Measurements from ENCODE around the gene STARD7.

Gene STARD7

GRCh38 chr2:96159084-96159830 is 49.4 kb downstream of the STARD7 start:
- Histone ChIP-seq H3K4me2 (ENCODE audit: low read length) (peak overlapping the region; percentile 1; the same call in 1 of the 2 replicates), H3F3A (ENCODE audit: control insufficient read depth, insufficient read depth) (peaks cover 30% of the 10 kb centered on the region), H3K9me2 (replicated peaks; ENCODE audit: control insufficient read depth, low read length) (no peaks in the 10 kb centered on the region), H3K27me3 (ENCODE audit: control insufficient read depth, low read length) (no peaks in the 10 kb centered on the region), H3K4me3 (ENCODE audit: low read length) (no peak overlapping the region), H3K4me1 (ENCODE audit: control insufficient read depth, low read length) (peaks cover 82% of the 10 kb centered on the region), H3K27ac (ENCODE audit: low read depth, low read length) (no peak overlapping the region), H3K9me3 (ENCODE audit: control insufficient read depth, insufficient read depth, low read length) (no peaks in the 10 kb centered on the region), H4K20me1 (ENCODE audit: control insufficient read depth, insufficient read depth, low read depth, low read length) (no peaks in the 10 kb centered on the region), H3K79me2 (ENCODE audit: control insufficient read depth, low read length) (no peaks in the 10 kb centered on the region), H3K36me3 (ENCODE audit: control insufficient read depth, low read length) (peaks cover 3% of the 10 kb centered on the region)
- TF ChIP-seq CTCF (IDR thresholded peaks at IDR 0.05; ENCODE audit: low read depth, low read length, poor library complexity, severe bottlenecking) (no peak), EZH2phosphoT487 (IDR thresholded peaks at IDR 0.05; ENCODE audit: borderline replicate concordance, low read length) (no peak)

DNA sequence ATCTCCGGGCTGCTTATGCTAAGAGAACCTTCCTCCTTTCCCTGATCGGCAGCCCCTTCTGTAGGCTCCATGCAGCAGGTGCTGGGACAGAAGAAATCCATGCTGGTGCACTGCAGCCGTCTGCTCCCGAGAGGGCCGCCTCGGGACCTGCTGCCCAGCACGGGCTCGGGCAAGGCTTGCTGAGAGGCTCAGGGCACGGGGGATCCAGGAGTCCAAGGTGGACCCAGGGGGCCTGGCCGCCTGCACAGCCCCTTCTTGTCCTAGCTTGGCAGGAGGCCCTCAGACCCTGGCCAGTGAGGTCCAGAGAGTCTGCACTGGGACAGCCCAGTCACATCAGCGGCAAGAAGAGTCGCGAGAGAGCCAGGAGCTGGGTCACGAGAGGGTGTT is 50.1 kb downstream of the STARD7 start:
- no peaks in the 10 kb centered on the region for H4K20me1 ChIP-seq (ENCODE audit: control insufficient read depth, insufficient read depth, low read depth, low read length)
- H3K36me3 ChIP-seq (ENCODE audit: control insufficient read depth, low read length) = no peaks in the 10 kb centered on the region; the same call in 1 of the 2 replicates
- no peaks in the 10 kb centered on the region for H3K79me2 ChIP-seq (ENCODE audit: control insufficient read depth, low read length)
- peak overlapping the region; percentile 68; the same call in 1 of the 2 replicates for H3K4me2 ChIP-seq (ENCODE audit: low read length)
- TF ChIP-seq EZH2phosphoT487 (IDR thresholded peaks at IDR 0.05; ENCODE audit: borderline replicate concordance, low read length) (no peak), CTCF (IDR thresholded peaks at IDR 0.05; ENCODE audit: low read depth, low read length, poor library complexity, severe bottlenecking) (no peak)
- H3F3A ChIP-seq (ENCODE audit: control insufficient read depth, insufficient read depth) = peaks cover 26% of the 10 kb centered on the region
- no peaks in the 10 kb centered on the region for H3K9me3 ChIP-seq (ENCODE audit: control insufficient read depth, insufficient read depth, low read length)
- H3K27ac ChIP-seq (ENCODE audit: low read depth, low read length) = no peak overlapping the region
- no peak overlapping the region for H3K4me3 ChIP-seq (ENCODE audit: low read length)
- H3K27me3 ChIP-seq (ENCODE audit: control insufficient read depth, low read length) = no peaks in the 10 kb centered on the region
- H3K9me2 ChIP-seq (replicated peaks; ENCODE audit: control insufficient read depth, low read length) = no peaks in the 10 kb centered on the region
- peaks cover 76% of the 10 kb centered on the region for H3K4me1 ChIP-seq (ENCODE audit: control insufficient read depth, low read length)

DNA sequence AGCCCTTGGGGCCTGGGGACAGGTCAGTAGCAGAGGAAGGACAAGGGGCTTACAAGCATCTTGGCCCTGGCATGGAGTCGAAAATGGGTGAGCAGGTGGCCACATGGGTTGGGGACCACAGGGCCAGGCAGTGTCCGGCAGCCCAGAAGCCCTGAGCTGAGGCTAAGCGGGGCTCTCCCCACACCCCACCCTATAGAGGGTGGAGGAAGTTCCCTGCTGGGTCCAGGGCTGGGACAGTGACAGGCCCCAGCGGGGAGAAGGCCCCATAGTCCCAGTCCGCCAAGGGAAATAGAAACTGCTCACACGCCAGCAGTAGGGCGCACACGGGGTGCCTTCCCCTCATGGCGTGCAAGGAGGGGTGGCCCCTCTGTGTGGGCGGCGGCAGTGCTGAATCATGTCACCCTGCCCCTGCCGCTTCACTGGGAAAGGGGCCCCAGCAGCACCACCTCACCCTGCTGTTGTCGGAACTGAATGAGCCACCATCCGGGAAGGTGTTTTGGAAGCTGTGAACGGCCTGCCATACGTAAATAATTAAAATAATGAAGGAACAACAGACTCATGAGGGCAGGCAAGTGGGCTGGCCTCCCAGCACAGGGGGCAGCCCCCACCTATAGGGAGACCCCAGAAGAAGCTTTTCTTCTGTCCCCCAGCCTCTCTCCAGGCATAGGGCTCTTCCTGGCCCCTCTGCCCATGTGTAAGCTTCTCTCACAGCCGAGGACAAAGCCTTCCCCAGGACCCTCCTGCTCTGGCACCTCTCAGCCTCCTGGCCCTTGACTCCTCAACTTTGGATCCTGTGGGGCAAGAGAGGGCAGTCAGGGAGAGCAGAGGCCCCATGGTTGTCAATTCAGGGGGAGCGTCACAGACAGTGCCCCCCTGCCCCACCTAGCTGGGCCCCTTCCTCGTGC is 50.7 kb downstream of the STARD7 start:
- Histone ChIP-seq H3K27ac (ENCODE audit: low read depth, low read length) (peak overlapping the region; percentile 8; the same call in 1 of the 2 replicates), H4K20me1 (ENCODE audit: control insufficient read depth, insufficient read depth, low read depth, low read length) (no peaks in the 10 kb centered on the region), H3F3A (ENCODE audit: control insufficient read depth, insufficient read depth) (peaks cover 19% of the 10 kb centered on the region), H3K4me3 (ENCODE audit: low read length) (peak overlapping the region; percentile 35), H3K4me2 (ENCODE audit: low read length) (peak overlapping the region; percentile 68), H3K36me3 (ENCODE audit: control insufficient read depth, low read length) (no peaks in the 10 kb centered on the region), H3K79me2 (ENCODE audit: control insufficient read depth, low read length) (no peaks in the 10 kb centered on the region), H3K9me3 (ENCODE audit: control insufficient read depth, insufficient read depth, low read length) (no peaks in the 10 kb centered on the region), H3K9me2 (replicated peaks; ENCODE audit: control insufficient read depth, low read length) (no peaks in the 10 kb centered on the region), H3K4me1 (ENCODE audit: control insufficient read depth, low read length) (peaks cover 76% of the 10 kb centered on the region), H3K27me3 (ENCODE audit: control insufficient read depth, low read length) (no peaks in the 10 kb centered on the region)
- TF ChIP-seq EZH2phosphoT487 (IDR thresholded peaks at IDR 0.05; ENCODE audit: borderline replicate concordance, low read length) (no peak), CTCF (IDR thresholded peaks at IDR 0.05; ENCODE audit: low read depth, low read length, poor library complexity, severe bottlenecking) (no peak)
